ENCODE data around the gene MC1R. TPM values are rescaled to one million over a fixed set of nuclear protein-coding genes. Genes with fewer than 3 reads are reported as not detected.
"Not testable (repeated sequence)": the region's sequence is repeated elsewhere in the genome, so short reads cannot be mapped to it uniquely, and the experiment has no call there.

MC1R gene
- polyA plus RNA-seq, 3 donors, result 3.1 to 6.4 (median 5.3) TPM

DNA sequence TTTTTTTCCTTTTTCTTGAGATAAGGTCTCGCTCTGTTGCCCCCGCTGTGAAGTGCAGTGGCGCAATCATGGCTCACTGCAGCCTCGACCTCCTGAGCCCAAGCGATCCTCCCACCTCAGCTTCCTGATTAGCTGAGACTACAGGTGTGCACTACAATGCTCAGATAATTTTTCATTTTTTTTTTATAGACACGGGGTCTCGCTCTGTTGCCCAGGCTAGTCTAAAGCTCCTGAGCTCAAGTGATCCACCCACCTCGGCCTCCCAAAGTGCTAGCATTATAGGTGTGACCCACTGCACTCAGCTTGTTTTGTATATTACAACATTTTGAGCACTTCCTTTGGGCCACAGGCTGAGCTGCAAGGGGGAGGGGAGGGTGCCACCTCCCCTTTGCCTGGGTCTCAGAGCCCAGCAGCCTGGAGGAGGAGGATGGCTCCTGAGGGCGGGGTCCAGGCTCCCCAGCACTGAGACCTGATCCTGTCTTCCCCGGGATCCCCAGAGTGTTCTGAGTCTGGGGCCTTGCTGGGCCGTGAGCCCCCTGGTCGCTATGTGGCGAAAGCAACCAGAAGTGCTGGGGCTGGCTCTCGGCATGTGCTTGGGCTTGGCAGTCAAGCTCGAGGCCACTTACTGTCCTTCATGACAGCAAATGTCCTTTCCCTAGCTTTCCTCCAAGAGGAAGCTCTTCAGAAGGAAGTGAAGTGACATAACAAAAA, 38.0 kb downstream of the MC1R start:
- DNase-seq, result no peak

DNA sequence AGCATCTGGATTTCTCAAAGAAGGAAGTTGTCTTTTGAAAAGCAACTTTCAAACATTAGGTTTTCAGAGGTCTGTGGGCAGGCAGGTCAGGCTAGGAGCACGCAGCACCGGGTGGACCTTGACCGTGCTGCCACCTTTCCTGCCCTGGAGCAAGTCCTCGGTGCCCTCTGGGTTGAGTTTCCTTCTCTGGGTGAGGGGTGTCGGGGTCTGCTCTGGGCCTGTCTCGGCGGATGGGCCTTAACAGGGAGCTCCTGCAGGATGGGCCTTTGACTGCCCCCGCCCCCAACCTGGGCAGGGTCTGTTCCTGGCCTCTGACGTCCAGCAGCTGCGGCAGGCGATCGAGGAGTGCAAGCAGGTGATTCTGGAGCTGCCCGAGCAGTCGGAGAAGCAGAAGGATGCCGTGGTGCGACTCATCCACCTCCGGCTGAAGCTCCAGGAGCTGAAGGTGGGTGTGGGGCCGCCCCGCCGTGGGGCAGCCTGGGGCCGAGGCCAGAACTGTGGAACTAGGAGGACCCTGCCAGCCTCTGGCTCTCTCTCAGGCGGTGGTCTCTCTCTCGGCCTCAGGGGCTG, 38.6 kb downstream of the MC1R start:
- DNase-seq, result no peak

DNA sequence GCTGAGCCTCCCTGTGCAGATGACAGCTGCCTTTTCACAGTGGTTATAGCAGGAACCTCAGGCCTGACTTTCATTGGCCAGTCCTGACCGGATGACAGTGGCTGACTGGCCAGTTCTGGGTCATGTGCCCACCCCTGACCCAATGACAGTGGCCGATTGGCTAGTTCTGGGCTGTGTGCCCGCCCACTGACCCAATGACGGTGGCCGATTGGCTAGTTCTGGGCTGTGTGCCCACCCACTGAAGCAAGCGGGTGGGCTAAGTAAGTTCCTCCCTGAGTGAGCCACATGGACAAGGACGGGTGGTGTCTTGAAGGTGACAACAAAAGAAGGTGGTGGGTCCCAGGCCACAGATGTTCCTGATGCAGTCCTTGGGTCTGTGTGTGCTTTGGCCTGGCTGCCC, 39.4 kb downstream of the MC1R start:
- DNase-seq, result no peak

DNA sequence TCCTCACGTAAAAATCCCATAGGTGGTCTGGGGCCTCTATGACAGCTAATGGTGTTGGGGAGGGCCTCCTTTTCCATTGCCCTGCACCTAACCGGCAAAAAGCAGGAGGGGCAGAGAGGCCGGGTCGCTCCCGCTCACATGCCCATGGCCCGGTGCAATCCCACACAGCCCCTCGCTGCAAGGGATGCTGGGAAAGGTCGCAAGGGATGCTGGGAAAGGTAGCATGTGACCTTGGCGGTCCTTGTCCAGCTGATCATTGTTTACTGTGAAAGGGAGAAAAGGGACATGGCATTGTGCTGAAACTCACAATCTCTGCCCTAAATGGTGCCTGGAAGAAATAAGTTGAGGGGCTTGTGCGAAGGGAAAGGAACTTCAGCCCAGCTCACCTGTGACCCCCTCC, 39.9 kb downstream of the MC1R start:
- DNase-seq, result no peak

DNA sequence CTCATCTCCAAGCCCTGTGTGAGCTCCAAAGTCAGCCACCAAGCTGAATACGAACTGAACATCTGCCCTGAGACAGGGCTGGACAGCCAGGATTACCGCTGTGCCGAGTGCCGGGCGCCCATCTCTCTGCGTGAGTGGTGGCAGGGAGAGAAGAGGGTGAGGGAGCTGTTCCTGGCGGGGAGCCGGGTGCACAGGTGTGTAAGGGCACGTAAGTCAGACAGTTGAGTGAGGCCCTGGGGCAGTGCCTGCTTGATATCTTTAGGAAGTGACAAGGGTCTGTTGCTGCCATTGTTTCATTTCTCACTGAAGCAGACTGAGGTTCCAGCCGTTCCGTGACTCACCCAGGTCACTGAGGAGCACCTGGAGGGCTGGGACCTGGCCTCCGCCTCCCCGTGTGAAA, 42.3 kb downstream of the MC1R start:
- no peak for DNase-seq

DNA sequence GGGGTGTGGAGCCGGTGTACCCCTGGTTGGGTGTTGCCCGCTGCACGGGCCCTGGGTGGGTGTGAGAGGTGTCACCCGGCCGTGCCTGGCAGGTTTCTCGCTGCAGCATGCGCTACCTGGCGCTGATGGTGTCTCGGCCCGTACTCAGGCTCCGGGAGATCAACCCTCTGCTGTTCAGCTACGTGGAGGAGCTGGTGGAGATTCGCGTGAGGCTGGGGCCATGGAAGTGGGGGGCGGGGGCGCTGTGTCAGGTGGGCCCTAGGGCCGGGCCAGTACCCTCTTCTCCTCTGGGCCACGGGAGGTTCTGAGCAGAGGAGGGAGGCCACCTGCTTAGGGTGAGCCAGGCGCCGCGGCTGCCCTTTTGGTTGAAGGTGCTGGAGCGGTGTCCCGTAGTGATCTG, 43.3 kb downstream of the MC1R start:
- DNase-seq, result no peak

DNA sequence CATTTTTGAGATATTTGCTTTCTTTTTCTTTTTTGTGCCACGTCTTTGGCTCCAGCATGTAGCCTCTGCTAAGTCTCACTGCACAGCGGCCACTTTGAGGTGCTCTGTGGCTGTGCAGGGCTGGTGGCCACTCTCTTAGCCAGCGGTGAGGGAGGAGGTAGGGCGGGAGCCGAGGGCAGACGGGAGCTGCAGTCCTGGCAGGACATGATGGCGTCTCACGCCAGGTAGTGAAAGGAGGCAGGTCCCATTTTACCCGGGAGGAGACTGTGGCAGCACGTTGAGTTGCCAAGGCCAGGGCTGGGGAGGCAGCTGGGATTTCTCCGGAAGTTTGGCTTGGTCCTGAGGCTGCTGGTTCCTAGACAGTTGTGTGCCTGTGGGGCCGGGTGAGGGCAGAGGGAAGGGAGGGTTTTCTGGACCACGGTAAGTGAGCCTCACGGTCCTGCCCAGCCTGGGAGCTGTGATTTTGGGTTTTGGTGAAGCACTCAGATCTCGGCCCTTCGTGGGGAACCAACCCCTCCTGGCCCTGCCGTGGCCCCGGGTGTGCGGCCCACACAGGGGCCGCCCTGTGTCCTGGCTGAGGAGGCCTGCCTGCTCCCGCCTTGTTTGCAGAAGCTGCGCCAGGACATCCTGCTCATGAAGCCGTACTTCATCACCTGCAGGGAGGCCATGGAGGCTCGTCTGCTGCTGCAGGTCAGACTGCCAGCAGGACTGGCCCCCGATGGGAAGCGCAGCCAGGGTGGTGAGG, 44.3 kb downstream of the MC1R start:
- no peak for DNase-seq

DNA sequence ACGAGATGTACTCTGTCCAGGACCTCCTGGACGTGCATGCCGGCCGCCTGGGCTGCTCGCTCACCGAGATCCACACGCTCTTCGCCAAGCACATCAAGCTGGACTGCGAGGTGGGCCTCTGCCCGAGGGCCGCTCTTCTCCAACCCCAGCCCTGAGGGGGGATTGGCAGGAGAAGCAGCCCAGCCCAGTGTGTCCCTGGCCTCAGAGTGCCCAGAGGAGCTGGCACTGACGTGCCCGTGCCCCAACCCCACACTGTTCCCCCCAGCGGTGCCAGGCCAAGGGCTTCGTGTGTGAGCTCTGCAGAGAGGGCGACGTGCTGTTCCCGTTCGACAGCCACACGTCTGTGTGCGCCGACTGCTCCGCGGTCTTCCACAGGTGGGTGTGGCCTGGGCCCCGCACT, 45.5 kb downstream of the MC1R start:
- no peak for DNase-seq

DNA sequence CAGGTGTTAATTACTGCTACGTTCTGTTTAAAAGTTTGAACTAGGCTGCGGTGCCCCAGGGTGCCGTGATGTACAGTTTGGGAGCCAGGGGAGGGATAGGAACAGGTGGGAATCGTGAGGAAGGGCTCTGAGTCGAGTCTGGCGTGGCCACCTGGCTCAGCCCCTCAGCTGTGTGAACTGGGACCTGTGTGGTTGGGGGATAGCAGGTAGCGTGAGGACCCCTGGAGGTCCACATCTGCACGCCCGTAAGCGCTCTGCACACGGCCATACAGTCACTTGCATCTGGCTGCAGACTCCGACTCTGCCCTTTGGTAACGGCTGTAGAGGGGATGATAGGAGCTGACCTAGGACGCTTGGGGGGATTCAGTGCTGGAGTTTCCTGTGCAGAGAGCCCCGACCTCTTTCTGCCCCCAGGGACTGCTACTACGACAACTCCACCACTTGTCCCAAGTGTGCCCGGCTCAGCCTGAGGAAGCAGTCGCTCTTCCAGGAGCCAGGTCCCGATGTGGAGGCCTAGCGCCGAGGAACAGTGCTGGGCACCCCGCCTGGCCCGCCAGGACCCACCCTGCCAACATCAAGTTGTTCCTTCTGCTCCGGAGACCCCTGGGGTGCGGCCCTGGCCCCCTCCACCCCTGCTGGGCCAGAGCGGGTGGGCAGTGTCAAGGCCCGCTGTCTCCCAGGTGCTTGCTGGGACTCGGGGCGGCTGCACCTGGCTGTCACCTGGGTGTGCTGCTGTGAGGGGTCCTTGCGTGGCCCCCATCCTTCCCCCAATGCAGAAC, 47.0 kb downstream of the MC1R start:
- DNase-seq, result no peak

DNA sequence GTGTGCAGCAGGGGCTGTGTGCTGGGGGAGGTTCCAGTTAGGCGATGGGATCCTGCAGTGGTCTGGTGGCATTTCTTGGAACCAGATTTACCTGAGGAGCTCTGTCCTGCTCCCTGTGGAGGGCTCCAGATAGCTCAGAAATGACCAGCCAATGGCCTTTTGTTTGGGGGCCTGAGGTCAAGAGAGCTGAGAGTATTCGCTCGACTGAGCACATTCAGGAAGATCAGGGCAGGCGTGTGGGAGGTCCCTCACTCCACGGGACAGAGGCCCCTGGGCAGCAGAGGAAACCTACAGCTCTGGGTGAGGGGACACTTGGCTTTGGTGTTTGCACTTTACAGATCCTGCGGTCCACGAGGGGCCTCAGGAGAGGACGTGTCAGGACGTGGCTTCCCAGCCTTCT, 48.1 kb downstream of the MC1R start:
- no peak for DNase-seq

DNA sequence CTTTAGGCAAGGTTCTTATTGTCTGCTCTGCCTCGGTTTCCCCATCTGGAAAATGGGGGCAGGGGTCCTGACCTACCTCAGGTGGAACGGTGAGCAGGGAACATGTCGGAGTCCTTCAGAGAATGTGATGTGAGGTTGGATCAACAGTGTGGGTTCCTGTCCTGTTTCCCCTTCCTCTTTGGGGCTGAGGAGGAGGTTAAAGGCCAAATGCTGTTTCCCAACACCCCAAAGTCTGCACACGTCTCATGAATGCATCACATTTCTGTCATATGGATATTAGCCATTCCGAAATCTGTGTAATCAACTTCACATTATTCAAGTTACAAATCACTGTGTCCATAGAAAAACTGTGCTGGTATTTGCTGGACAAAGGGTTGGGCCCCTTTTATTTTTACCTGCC, 48.8 kb downstream of the MC1R start:
- not testable (repeated sequence) for DNase-seq

DNA sequence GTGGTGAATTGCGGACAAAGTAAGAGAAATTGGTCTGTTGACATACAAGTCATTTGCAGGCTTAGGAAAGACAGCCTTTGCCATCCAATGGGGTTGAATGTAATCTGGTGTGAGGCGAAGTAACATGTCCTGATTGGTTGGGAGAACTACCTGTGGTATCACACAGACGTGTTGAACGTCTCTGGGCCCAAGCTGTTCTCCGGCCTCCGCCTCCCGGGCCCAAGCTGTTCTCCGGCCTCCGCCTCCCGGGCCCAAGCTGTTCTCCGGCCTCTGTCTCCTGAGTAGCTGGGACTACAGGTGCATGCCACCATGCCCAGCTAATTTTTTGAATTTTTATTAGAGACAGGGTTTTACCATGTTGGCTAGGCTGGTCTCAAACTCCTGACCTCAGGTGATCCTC, 49.4 kb downstream of the MC1R start:
- DNase-seq, result not testable (repeated sequence)

DNA sequence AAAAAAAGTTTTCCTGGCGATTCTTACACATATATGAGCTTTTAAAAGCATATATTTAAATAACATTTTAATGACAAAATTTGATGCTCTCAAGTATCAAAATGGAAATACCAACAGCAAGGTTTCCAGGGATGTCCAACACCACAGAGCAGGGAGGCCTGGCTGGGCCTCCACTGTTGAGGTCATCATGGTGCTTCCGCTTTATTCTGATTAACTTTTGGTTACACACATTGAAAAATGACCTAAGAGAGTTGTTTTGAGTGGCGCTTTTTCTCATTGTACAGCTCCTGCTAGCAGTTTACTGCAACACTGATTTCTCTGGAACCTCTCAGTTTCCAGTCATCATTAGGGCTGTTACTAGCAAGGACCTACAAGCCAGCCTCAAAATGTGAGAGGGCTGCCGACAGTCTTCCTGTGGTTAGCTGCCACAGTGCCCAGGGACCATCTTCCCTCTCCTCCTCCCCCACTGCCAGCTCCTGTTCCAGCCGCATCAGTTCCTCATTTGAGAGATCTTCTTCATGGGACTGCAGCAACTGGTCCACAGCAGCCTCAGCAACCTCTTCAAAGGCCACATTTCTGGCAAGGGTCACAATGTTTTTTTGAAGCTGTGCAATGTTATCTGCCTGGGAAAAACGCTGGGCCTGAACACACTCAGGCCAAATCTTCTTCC, 51.2 kb downstream of the MC1R start:
- DNase-seq, result no peak

Other genes starting within 250 kb of the MC1R start
- gene CDK10, start 232.2 kb upstream of the MC1R start, polyA plus RNA-seq (ENCODE audit: insufficient read length in 3 of 3), result 100 to 1,000 TPM; 115 to 150 (median 147) TPM
- 1 to 10 TPM; 7.5 to 9.0 (median 9.0) TPM for gene SPATA2L, start 217.2 kb upstream of the MC1R start, polyA plus RNA-seq (ENCODE audit: insufficient read length in 3 of 3)
- gene VPS9D1, start 198.0 kb upstream of the MC1R start, polyA plus RNA-seq (ENCODE audit: insufficient read length in 3 of 3), result 10 to 100 TPM; 12.8 to 16.8 (median 14.7) TPM
- 10 to 100 TPM; 25.4 to 38.7 (median 32.9) TPM for gene ZNF276, start 197.3 kb upstream of the MC1R start, polyA plus RNA-seq (ENCODE audit: insufficient read length in 3 of 3)
- 10 to 100 TPM; 27.3 to 46.2 (median 38.7) TPM for gene FANCA, start 102.2 kb upstream of the MC1R start, polyA plus RNA-seq (ENCODE audit: insufficient read length in 3 of 3)
- gene SPIRE2, start 90.4 kb upstream of the MC1R start, polyA plus RNA-seq (ENCODE audit: insufficient read length in 3 of 3), result 10 to 100 TPM; 10.8 to 18.1 (median 17.5) TPM
- 100 to 1,000 TPM; 138 to 168 (median 157) TPM for gene TCF25, start 45.3 kb upstream of the MC1R start, polyA plus RNA-seq (ENCODE audit: insufficient read length in 3 of 3)
- gene TUBB3, start 4.5 kb downstream of the MC1R start, polyA plus RNA-seq (ENCODE audit: insufficient read length in 3 of 3), result 10 to 100 TPM in 2 of 3 donors, 1 to 10 TPM in 1; 8.0 to 16.8 (median 13.9) TPM
- 10 to 100 TPM; 41.9 to 52.0 (median 47.1) TPM for gene DEF8, start 29.9 kb downstream of the MC1R start, polyA plus RNA-seq (ENCODE audit: insufficient read length in 3 of 3)
- gene DBNDD1, start 100.6 kb downstream of the MC1R start, polyA plus RNA-seq (ENCODE audit: insufficient read length in 3 of 3), result 10 to 100 TPM; 15.2 to 15.4 (median 15.2) TPM
- under 1 TPM; 0.44 to 0.83 (median 0.74) TPM for gene PRDM7, start 158.5 kb downstream of the MC1R start, polyA plus RNA-seq (ENCODE audit: insufficient read length in 3 of 3)

Data from renal pelvis (tissue), 4 donors.